ENCODE data around the gene DNER. TPM values are rescaled to one million over a fixed set of nuclear protein-coding genes. Genes with fewer than 3 reads are reported as not detected.

Gene DNER
- total RNA-seq, 2 donors from 2014 or later, result 0.40 to 1.3 TPM

- ATAC-seq (no peak), DNase-seq (no peak)
- intact Hi-C loops (cut with DNase I, micrococcal nuclease), result no loop called here
Observed at GRCh38 chr2:229684942-229685562, 29.3 kb downstream of the DNER start.

- ATAC-seq (peak; percentile 92), DNase-seq (no peak)
- intact Hi-C loops (cut with DNase I, micrococcal nuclease), result no loop called here
Observed at GRCh38 chr2:229679393-229680125, 34.8 kb downstream of the DNER start.

- intact Hi-C loops (cut with DNase I, micrococcal nuclease), result no loop called here
- ATAC-seq, result no peak
- no peak for DNase-seq
Observed at GRCh38 chr2:229675569-229675968, 38.8 kb downstream of the DNER start.

- intact Hi-C loops (cut with DNase I, micrococcal nuclease), result no loop called here
- no peak for DNase-seq
- ATAC-seq, result no peak
Observed at GRCh38 chr2:229674830-229675530, 39.4 kb downstream of the DNER start.

- intact Hi-C loops (cut with DNase I, micrococcal nuclease), result no loop called here
- DNase-seq, result no peak
- no peak for ATAC-seq
Observed at GRCh38 chr2:229673676-229674075, 40.7 kb downstream of the DNER start.

- no peak for ATAC-seq
- DNase-seq, result no peak
- intact Hi-C loops (cut with DNase I, micrococcal nuclease), result no loop called here
Observed at GRCh38 chr2:229672021-229672420, 42.3 kb downstream of the DNER start.

- no peak for DNase-seq
- intact Hi-C loops (cut with DNase I, micrococcal nuclease), result no loop called here
- ATAC-seq, result no peak
Observed at GRCh38 chr2:229669841-229670240, 44.5 kb downstream of the DNER start.

GRCh38 chr2:229666811-229667210 lies 47.5 kb downstream of the DNER start:
- intact Hi-C loops (cut with DNase I, micrococcal nuclease), result no loop called here
- DNase-seq (no peak), ATAC-seq (no peak)

- ATAC-seq (no peak), DNase-seq (no peak)
- intact Hi-C loops (cut with DNase I, micrococcal nuclease), result no loop called here
Observed at GRCh38 chr2:229665158-229665557, 49.2 kb downstream of the DNER start.

GRCh38 chr2:229661478-229661877 lies 52.9 kb downstream of the DNER start:
- intact Hi-C loops (cut with DNase I, micrococcal nuclease), result no loop called here
- DNase-seq (no peak), ATAC-seq (no peak)

- ATAC-seq, result no peak
- intact Hi-C loops (cut with DNase I, micrococcal nuclease), result no loop called here
- no peak for DNase-seq
Observed at GRCh38 chr2:229660951-229661350, 53.4 kb downstream of the DNER start.

- DNase-seq, result no peak
- no peak for ATAC-seq
- intact Hi-C loops (cut with DNase I, micrococcal nuclease), result no loop called here
Observed at GRCh38 chr2:229660391-229660790, 54.0 kb downstream of the DNER start.

GRCh38 chr2:229658004-229658403 lies 56.4 kb downstream of the DNER start:
- ATAC-seq, result no peak

GRCh38 chr2:229654437-229654836 lies 59.9 kb downstream of the DNER start:
- ATAC-seq, result no peak
- intact Hi-C loops (cut with DNase I, micrococcal nuclease), result no loop called here
- DNase-seq, result no peak

More at GRCh38 chr2:229658004-229658403, 56.4 kb downstream of the DNER start:
- DNase-seq, result no peak
- intact Hi-C loops (cut with DNase I, micrococcal nuclease), result no loop called here

- intact Hi-C loops (cut with DNase I, micrococcal nuclease), result no loop called here
Observed at GRCh38 chr2:229653531-229653930, 60.8 kb downstream of the DNER start.

GRCh38 chr2:229652796-229653195 lies 61.6 kb downstream of the DNER start:
- intact Hi-C loops (cut with DNase I, micrococcal nuclease), result no loop called here
- DNase-seq (no peak), ATAC-seq (no peak)

More at GRCh38 chr2:229653531-229653930, 60.8 kb downstream of the DNER start:
- ATAC-seq (no peak), DNase-seq (no peak)

GRCh38 chr2:229650901-229651300 lies 63.5 kb downstream of the DNER start:
- intact Hi-C loops (cut with DNase I, micrococcal nuclease), result no loop called here
- ATAC-seq (no peak), DNase-seq (no peak)

GRCh38 chr2:229650059-229650458 lies 64.3 kb downstream of the DNER start:
- intact Hi-C loops (cut with DNase I, micrococcal nuclease), result no loop called here
- DNase-seq (no peak), ATAC-seq (no peak)

GRCh38 chr2:229646186-229646723 lies 68.1 kb downstream of the DNER start:
- intact Hi-C loops (cut with DNase I, micrococcal nuclease), result no loop called here
- DNase-seq (no peak), ATAC-seq (no peak)

GRCh38 chr2:229642371-229642770 lies 72.0 kb downstream of the DNER start:
- peak; percentile 78 for ATAC-seq
- DNase-seq, result no peak
- intact Hi-C loops (cut with DNase I, micrococcal nuclease), result no loop called here
